Heart left ventricle (tissue), 13 donors: ENCODE data around the gene SMURF1.

Source experiments
- CTCF ChIP-seq, 12 donors: fragments of 200-600 bp; sonication (generic) in 4 of 12; IDR thresholded peaks; one replicate each; pipeline versions ENCODE4 v1.5.0 to v1.8.0; 2018 to 2022; ENCODE audit warnings: antibody characterized with exemption in 12 of 12, mild to moderate bottlenecking in 5 of 12
- POLR2A ChIP-seq, 2 donors: fragments of 450-650 bp; IDR thresholded peaks; one replicate each; pipeline ENCODE4 v1.6.1; 2017; ENCODE audit warnings: antibody characterized with exemption in 2 of 2, mild to moderate bottlenecking in 2 of 2, moderate library complexity in 2 of 2
- donor health status: ischemic (EF 13 %, LVEDD 7.1; RV severe dilation, severe dysfunction).
- donor health status: DM: no; HTN: yes; CAD: no.
- donor health status: DM: no; HTN: no; CAD: no.
- donor health status: ischemic (EF 25% LVEDD 6.9; RV normal size, moderate dysfunction).
- donor health status: ischemic (EF 25% LVEDD 5.7; RV mildly dilated, moderate dysfunction).
- donor health status: ischemic (EF 35%, LVEDD 5.7; RV mildly dilated, moderate dysfunction).
- donor health status: nonischemic (EF 11% LVEDD 7.7; RV severe dilation, severe dysfunction).
- donor health status: DM: yes; HTN: yes; CAD: no.
- donor health status: PGD.
- donor health status: ischemic (EF 29% LVEDD 5.4; RV normal size, mild dysfunction).
- donor health status: nonischemic (EF 23%, LVEDD 6.1; RV moderate dilation, normal function).

GRCh38 chr7:99054781-99055180 lies 89.1 kb downstream of the SMURF1 start:
- TF ChIP-seq CTCF (IDR thresholded peaks at IDR 0.05) (no peak), POLR2A (IDR thresholded peaks at IDR 0.05) (no peak)
